Psoas muscle (tissue), 8 donors: ENCODE data around the gene ZNF575. TPM values are rescaled to one million over a fixed set of nuclear protein-coding genes. Genes with fewer than 3 reads are reported as not detected.

Experiments used
- ATAC-seq, 4 donors: fragments of 200-7000 bp; cut with Tn5 transposase; one replicate each; pipeline ENCODE4 v1.9.1; 2020; ENCODE audit warnings: moderate library complexity in 3 of 4, mild to moderate bottlenecking in 2 of 4
- DNase-seq, 2 donors: peaks; one replicate each; pipeline ENCODE4 v3.0.0-alpha.2; 2020
- H3K27ac ChIP-seq: fragments of 200-600 bp; one replicate; pipeline ENCODE4 v1.8.0; 2022
- H3K27me3 ChIP-seq, 3 donors: fragments of 200-600 bp in 1 of 3; one replicate each; pipeline versions ENCODE4 v1.6.1 to v1.8.0; 2013 to 2022; ENCODE audit warnings: low read length in 2 of 3, mild to moderate bottlenecking in 2 of 3, moderate library complexity in 1 of 3; ENCODE audit not compliant: insufficient read depth in 3 of 3
- H3K36me3 ChIP-seq, 2 donors: fragments of 200-600 bp in 1 of 2; one replicate each; pipeline versions ENCODE4 v1.6.1 to v1.8.0; 2013 to 2022; ENCODE audit warnings: low read depth in 1 of 2, mild to moderate bottlenecking in 1 of 2, moderate library complexity in 1 of 2; ENCODE audit not compliant: insufficient read depth in 1 of 2
- H3K4me1 ChIP-seq: fragments of 200-600 bp; one replicate; pipeline ENCODE4 v1.8.0; 2022
- H3K4me3 ChIP-seq: fragments of 200-600 bp; one replicate; pipeline ENCODE4 v1.8.0; 2022; ENCODE audit warnings: mild to moderate bottlenecking
- H3K9me3 ChIP-seq: fragments of 200-600 bp; one replicate; pipeline ENCODE4 v1.8.0; 2022
- CTCF ChIP-seq: fragments of 200-600 bp; IDR thresholded peaks from one replicate; pipeline ENCODE4 v1.8.0; 2022; ENCODE audit warnings: antibody characterized with exemption
- WGBS, 3 donors: extraction: QIAGEN DNeasy Blood & Tissue Kit; methylation state at CpG; one replicate each; pipeline versions ENCODE4 v1.1.6 to v1.1.7; 2013; 5-methylcytosine and 5-hydroxymethylcytosine counted together
- intact Hi-C, 2 donors: fragments of 100-400 bp; cut with DNase I; formaldehyde crosslinking; loops; one replicate each; pipeline versions ENCODE4 v1.11.0 to v1.14.2; 2022
- polyA plus RNA-seq, 3 donors: library from polyadenylated mRNA; stranded (reverse); fragments of 200-250 nt; gene quantifications; one replicate each; pipeline ENCODE4 v1.2.3, GENCODE V29; 2013
- total RNA-seq, 4 donors: library from RNA; stranded (reverse); fragmentation: NEBNext Ultra II Directional in 2 of 4; extraction: Animal tissue kit (Norgen Biotek cat#: 25700) in 2 of 4; gene quantifications; one replicate each; pipeline versions ENCODE4 v1.2.1 to v1.2.4, GENCODE V29; 2021 to 2023
- donor health status: healthy with polysubstance abuse.
- donor health status: DM: no; HTN: no; CAD: no; lungs with moderate emphysema.
- donor health status: Bipolar disorder and iron deficiency.
- donor health status: healthy.
- donor health status: DM: yes; HTN: yes; CAD: no.
- donor health status: DM: no; HTN: no; CAD: no.
- donor health status: DM: no; HTN: no; CAD: no.
- donor health status: DM: yes; HTN: yes; CAD: no.

Gene ZNF575
- total and polyA plus RNA-seq, 7 donors: 0.23 to 1.6 (median 1.0) TPM

GRCh38 chr19:43552616-43553015 is 19.6 kb downstream of the ZNF575 start:
- ATAC-seq: no peak
- no peak overlapping the region for H3K27ac ChIP-seq
- no peak for DNase-seq
- no peak for TF ChIP-seq CTCF
- WGBS, 3 donors: 73 to 84% (median 73%) methylated on average over 3 of the region's 3 CpGs
- H3K4me3 ChIP-seq: no peak overlapping the region
- intact Hi-C loops: loop anchor here in 1 of 2 donors (5.0 kb wide), 1 partner anchor 100 kb away; no protein-coding TSS in a partner anchor
- H3K36me3 ChIP-seq: peaks cover 6 to 78% of the 10 kb centered on the region in 2 donors
- H3K27me3 ChIP-seq: no peaks in the 10 kb centered on the region
- H3K4me1 ChIP-seq: no peaks in the 10 kb centered on the region
- H3K9me3 ChIP-seq: no peaks in the 10 kb centered on the region

DNA sequence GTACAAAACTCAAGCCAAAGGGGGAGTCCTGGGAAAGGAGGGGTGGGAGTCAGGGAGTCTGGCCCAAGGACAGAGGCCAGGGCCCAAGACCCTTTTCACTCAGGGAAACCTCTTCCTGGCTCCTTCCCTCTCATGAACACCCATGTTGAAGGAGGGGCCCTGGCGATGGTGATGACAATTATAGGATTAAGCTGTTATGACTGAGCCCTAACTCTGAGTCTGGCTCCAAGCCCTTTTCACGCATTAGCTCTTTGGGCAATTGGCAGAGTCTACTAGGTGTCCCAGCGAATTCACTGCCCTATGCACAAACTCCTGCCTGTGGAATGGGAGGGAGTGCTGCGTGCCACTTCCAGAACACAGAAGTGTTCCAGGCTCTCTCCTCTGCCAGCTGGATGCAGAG is 20.7 kb downstream of the ZNF575 start:
- Histone ChIP-seq H3K4me1 (no peaks in the 10 kb centered on the region), H3K36me3 (peaks cover 6 to 87% of the 10 kb centered on the region in 2 donors), H3K4me3 (no peak overlapping the region), H3K27ac (no peak overlapping the region), H3K9me3 (no peaks in the 10 kb centered on the region), H3K27me3 (no peaks in the 10 kb centered on the region)
- TF ChIP-seq CTCF: no peak
- DNase-seq: no peak
- no peak for ATAC-seq
- WGBS, 3 donors: 67 to 72% (median 71%) methylated on average over 4 of the region's 4 CpGs
- intact Hi-C loops: loop anchor here in 1 of 2 donors (5.0 kb wide), 1 partner anchor 99 kb away; no protein-coding TSS in a partner anchor

- H3K27me3 ChIP-seq: no peaks in the 10 kb centered on the region
- TF ChIP-seq CTCF: no peak
- intact Hi-C loops: loop anchor here in 1 of 2 donors (5.0 kb wide), 1 partner anchor 98 kb away; no protein-coding TSS in a partner anchor
- no peaks in the 10 kb centered on the region for H3K4me1 ChIP-seq
- ATAC-seq (no peak), DNase-seq (no peak)
- no peaks in the 10 kb centered on the region for H3K9me3 ChIP-seq
- H3K27ac ChIP-seq: no peak overlapping the region
- 94 to 97% (median 95%) methylated on average over 15 of the region's 15 CpGs for WGBS, 3 donors
- H3K4me3 ChIP-seq: no peak overlapping the region
- peaks cover 6 to 87% of the 10 kb centered on the region in 2 donors for H3K36me3 ChIP-seq
Observed at GRCh38 chr19:43554317-43554895, 21.4 kb downstream of the ZNF575 start.

GRCh38 chr19:43555185-43555770 is 22.3 kb downstream of the ZNF575 start:
- TF ChIP-seq CTCF: peak; percentile 43
- WGBS, 3 donors: 52 to 55% (median 53%) methylated on average over 8 of the region's 8 CpGs
- intact Hi-C loops: no loop called here

More at GRCh38 chr19:43555185-43555770, 22.3 kb downstream of the ZNF575 start:
- H3K36me3 ChIP-seq: peaks cover 6 to 84% of the 10 kb centered on the region in 2 donors
- H3K27ac ChIP-seq: no peak overlapping the region
- ATAC-seq: peak in 3 of 4 donors; percentile 47 to 57 (median 54)
- H3K27me3 ChIP-seq: no peaks in the 10 kb centered on the region
- H3K4me3 ChIP-seq: no peak overlapping the region
- no peaks in the 10 kb centered on the region for H3K9me3 ChIP-seq
- no peaks in the 10 kb centered on the region for H3K4me1 ChIP-seq
- DNase-seq: peak; percentile 58 to 61
